Measurements from ENCODE around the gene SFRP5.

DNA sequence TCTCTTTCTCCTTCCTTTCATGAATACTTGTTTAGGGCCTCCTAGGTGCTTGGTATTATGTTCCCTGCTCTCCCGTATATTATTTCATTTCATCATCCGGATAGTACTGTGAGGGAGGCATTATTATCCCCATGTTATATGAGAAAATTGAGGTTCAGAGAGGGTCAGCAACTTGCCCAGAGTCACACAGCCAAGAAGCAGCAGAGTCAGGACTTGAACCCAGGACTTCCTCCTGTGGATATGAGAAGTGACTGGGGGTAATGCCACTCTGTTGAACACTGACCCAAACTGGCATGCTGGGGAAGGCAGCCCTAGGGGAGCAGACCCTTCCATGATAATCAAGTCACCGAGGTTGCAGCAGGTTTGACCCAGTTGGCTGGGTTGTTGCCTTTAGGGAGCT is 8.2 kb upstream of the SFRP5 start:
- TF ChIP-seq, protein P1, sequence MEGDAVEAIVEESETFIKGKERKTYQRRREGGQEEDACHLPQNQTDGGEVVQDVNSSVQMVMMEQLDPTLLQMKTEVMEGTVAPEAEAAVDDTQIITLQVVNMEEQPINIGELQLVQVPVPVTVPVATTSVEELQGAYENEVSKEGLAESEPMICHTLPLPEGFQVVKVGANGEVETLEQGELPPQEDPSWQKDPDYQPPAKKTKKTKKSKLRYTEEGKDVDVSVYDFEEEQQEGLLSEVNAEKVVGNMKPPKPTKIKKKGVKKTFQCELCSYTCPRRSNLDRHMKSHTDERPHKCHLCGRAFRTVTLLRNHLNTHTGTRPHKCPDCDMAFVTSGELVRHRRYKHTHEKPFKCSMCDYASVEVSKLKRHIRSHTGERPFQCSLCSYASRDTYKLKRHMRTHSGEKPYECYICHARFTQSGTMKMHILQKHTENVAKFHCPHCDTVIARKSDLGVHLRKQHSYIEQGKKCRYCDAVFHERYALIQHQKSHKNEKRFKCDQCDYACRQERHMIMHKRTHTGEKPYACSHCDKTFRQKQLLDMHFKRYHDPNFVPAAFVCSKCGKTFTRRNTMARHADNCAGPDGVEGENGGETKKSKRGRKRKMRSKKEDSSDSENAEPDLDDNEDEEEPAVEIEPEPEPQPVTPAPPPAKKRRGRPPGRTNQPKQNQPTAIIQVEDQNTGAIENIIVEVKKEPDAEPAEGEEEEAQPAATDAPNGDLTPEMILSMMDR (IDR thresholded peaks at IDR 0.05 in 8 of 11, conservative IDR thresholded peaks at IDR 0.05 in 3 of 11): no peak
- TF ChIP-seq POLR2A (IDR thresholded peaks at IDR 0.05): no peak

Data from spleen (tissue), 7 donors.